ENCODE results near the gene NUP214. TPM values are rescaled to one million over a fixed set of nuclear protein-coding genes. Genes with fewer than 3 reads are reported as not detected.

Gene NUP214
- polyA plus RNA-seq, 1 donor from 2014 or later: 15.0 TPM

GRCh38 chr9:131144201-131144600, 18.8 kb downstream of the NUP214 start:
- H3K4me2 ChIP-seq (ENCODE audit: low read length): no peak overlapping the region
- no peak overlapping the region for H3K4me3 ChIP-seq (ENCODE audit: low read length)
- no peaks in the 10 kb centered on the region for H3K9me3 ChIP-seq (ENCODE audit: low read length)
- H2AFZ ChIP-seq (ENCODE audit: low read depth, low read length): no peak overlapping the region
- no peaks in the 10 kb centered on the region for H4K20me1 ChIP-seq (ENCODE audit: insufficient read depth)
- no peaks in the 10 kb centered on the region for H3K9me2 ChIP-seq (ENCODE audit: insufficient read depth, low read length)
- H3K27me3 ChIP-seq (ENCODE audit: insufficient read depth, low read depth, low read length): no peaks in the 10 kb centered on the region
- no peaks in the 10 kb centered on the region for H3F3A ChIP-seq (ENCODE audit: insufficient read depth, low read length, poor library complexity, severe bottlenecking)
- no peak overlapping the region for H3K9ac ChIP-seq (ENCODE audit: low read length)
- H3K79me2 ChIP-seq (replicated peaks; ENCODE audit: insufficient read depth, low read length): no peaks in the 10 kb centered on the region
- TF ChIP-seq MXI1 (conservative IDR thresholded peaks at IDR 0.05; ENCODE audit: poor library complexity, severe bottlenecking): no peak
- TF ChIP-seq RAD21 (conservative IDR thresholded peaks at IDR 0.05): no peak
- no peak for TF ChIP-seq REST (IDR thresholded peaks at IDR 0.05; ENCODE audit: borderline replicate concordance)
- TF ChIP-seq CTCF (IDR thresholded peaks at IDR 0.05; ENCODE audit: poor library complexity, severe bottlenecking): no peak
- TF ChIP-seq EZH2 (IDR thresholded peaks at IDR 0.05; ENCODE audit: borderline replicate concordance, insufficient read depth, low read length, poor library complexity, severe bottlenecking): no peak
- TF ChIP-seq TAF1 (IDR thresholded peaks at IDR 0.05; ENCODE audit: low read depth): no peak
- no peak for TF ChIP-seq POLR2AphosphoS5 (IDR thresholded peaks at IDR 0.05)
- TF ChIP-seq SMC3 (conservative IDR thresholded peaks at IDR 0.05; ENCODE audit: poor library complexity): no peak
- TF ChIP-seq EP300 (conservative IDR thresholded peaks at IDR 0.05; ENCODE audit: poor library complexity, severe bottlenecking): no peak
- no peak overlapping the region for H3K27ac ChIP-seq (ENCODE audit: low read length)
- H3K36me3 ChIP-seq (ENCODE audit: insufficient read depth, low read length): peaks cover 7% of the 10 kb centered on the region

DNA sequence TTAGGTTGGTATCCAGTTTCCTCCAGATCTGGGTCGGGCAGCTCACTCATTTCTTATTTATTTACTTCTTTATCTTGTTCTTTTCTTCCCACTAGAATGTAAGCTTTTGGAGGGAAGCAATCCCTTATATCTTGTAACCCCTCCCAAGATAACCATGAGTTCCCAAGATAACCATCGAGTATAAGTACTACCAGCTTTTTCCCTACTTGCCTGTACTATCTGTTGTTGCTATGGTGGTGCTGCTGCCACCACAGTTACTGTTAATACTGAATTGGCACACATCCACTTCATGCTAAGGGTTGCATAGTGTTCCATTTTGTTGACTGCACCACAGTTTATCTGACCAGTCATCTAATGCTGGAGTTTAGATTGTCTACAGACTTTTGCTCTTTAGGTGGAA, 19.9 kb downstream of the NUP214 start:
- Histone ChIP-seq H3K9me2 (ENCODE audit: insufficient read depth, low read length) (no peaks in the 10 kb centered on the region), H4K20me1 (ENCODE audit: insufficient read depth) (no peaks in the 10 kb centered on the region), H3F3A (ENCODE audit: insufficient read depth, low read length, poor library complexity, severe bottlenecking) (no peaks in the 10 kb centered on the region), H3K9ac (ENCODE audit: low read length) (no peak overlapping the region), H3K4me3 (ENCODE audit: low read length) (no peak overlapping the region), H3K79me2 (replicated peaks; ENCODE audit: insufficient read depth, low read length) (no peaks in the 10 kb centered on the region), H3K36me3 (ENCODE audit: insufficient read depth, low read length) (peaks cover 7% of the 10 kb centered on the region), H3K27me3 (ENCODE audit: insufficient read depth, low read depth, low read length) (no peaks in the 10 kb centered on the region), H3K4me2 (ENCODE audit: low read length) (no peak overlapping the region), H2AFZ (ENCODE audit: low read depth, low read length) (no peak overlapping the region), H3K27ac (ENCODE audit: low read length) (no peak overlapping the region), H3K9me3 (ENCODE audit: low read length) (no peaks in the 10 kb centered on the region)
- TF ChIP-seq SMC3 (conservative IDR thresholded peaks at IDR 0.05; ENCODE audit: poor library complexity) (no peak), TAF1 (IDR thresholded peaks at IDR 0.05; ENCODE audit: low read depth) (no peak), EP300 (conservative IDR thresholded peaks at IDR 0.05; ENCODE audit: poor library complexity, severe bottlenecking) (no peak), POLR2AphosphoS5 (IDR thresholded peaks at IDR 0.05) (no peak), REST (IDR thresholded peaks at IDR 0.05; ENCODE audit: borderline replicate concordance) (no peak), CTCF (IDR thresholded peaks at IDR 0.05; ENCODE audit: poor library complexity, severe bottlenecking) (no peak), RAD21 (conservative IDR thresholded peaks at IDR 0.05) (no peak), MXI1 (conservative IDR thresholded peaks at IDR 0.05; ENCODE audit: poor library complexity, severe bottlenecking) (no peak), EZH2 (IDR thresholded peaks at IDR 0.05; ENCODE audit: borderline replicate concordance, insufficient read depth, low read length, poor library complexity, severe bottlenecking) (no peak)
